GM10266 (cell line): Measurements from ENCODE around the gene PC.

Experiments used
- DNase-seq: peaks from one replicate; pipeline ENCODE4 v3.0.0; 2012; ENCODE audit errors: extremely low spot score
- CTCF ChIP-seq: IDR thresholded peaks from 2 replicates; pipeline ENCODE4 v1.5.1; 2012; ENCODE audit warnings: mild to moderate bottlenecking, low read depth; ENCODE audit not compliant: control insufficient read depth, insufficient read depth; ENCODE audit errors: missing control alignments

The PC gene

DNA sequence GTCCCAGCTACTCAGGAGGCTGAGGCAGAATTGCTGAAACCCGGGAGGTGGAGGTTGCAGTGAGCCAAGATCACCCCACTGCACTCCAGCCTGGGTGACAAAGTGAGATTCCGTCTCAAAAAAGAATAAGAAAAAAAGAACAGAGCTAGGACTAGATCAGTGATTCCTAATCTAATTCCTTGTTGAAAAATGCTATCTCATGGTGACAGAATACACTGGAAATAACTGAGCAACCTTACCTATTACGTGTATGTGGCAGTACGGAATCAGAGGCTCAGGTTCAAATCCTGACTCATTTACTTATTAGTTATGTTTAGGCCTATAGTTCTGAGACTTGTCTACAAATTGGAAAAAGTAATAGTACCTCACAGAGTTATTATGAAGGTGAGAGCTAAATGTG lies 134.5 kb downstream of the PC start:
- TF ChIP-seq CTCF: no peak
- no peak for DNase-seq

- no peak for TF ChIP-seq CTCF
- no peak for DNase-seq
Observed at GRCh38 chr11:66820901-66821300, 137.3 kb downstream of the PC start.

DNA sequence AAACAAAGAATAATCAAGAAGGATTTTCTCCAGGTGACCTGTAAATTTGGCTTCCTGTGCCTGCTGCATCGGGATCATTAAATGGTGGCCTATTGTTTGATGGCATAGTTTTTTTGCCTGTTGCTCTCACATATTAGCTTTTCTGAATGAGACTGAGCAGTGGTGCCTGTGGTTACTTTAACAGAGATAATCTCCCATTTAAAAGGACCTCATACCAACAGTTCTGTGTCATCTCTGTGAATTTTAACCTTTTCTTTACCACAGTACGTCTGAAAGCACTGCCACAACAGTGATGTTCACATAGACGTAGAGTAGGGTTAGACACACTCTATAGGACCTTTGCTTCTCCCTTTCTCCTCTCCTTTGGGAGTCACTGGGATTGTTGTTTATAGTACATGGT lies 137.8 kb downstream of the PC start:
- TF ChIP-seq CTCF: no peak

GRCh38 chr11:66818231-66818955 lies 139.8 kb downstream of the PC start:
- DNase-seq: no peak
- no peak for TF ChIP-seq CTCF

More for the DNA sequence above, 137.8 kb downstream of the PC start:
- no peak for DNase-seq

DNA sequence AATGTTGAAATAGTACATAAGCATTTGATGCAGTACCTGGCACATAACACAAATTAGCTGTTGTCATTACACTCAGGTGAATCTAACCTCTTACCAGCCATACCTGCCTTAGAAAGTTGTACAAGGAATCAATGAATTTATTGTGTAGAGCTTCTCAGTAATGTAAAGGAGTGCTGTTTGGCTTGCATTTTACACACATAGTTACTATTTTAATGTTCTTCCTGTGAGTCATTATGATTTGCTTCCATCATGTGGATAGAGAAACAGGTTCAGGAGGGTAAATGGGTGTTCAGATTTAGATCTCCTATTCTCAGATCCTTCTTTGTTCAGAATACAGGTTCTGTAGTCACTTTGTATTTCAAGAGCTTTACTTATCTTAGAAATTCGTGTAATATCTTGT lies 142.5 kb downstream of the PC start:
- TF ChIP-seq CTCF: no peak
- no peak for DNase-seq

DNA sequence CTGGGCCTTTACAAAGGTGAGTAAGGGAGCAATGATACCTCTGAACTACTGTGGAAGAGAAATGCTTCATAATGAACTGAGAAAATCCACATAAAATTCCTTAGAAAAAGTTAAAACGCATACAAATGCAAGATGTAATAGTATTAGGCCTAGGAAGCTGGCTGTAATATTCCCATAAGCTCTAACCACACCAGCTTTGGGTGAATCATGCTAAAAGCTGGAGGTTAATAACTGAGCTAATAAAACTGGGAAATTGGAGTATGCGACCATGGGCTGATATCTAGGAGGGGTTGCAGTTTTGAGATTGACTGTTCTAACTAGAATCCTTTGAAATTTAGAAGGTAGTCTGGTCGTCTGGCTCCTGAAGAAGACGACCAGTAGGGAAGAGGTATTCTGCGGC lies 143.5 kb downstream of the PC start:
- TF ChIP-seq CTCF: no peak
- DNase-seq: no peak

GRCh38 chr11:66810576-66811185 lies 147.5 kb downstream of the PC start:
- no peak for DNase-seq
- TF ChIP-seq CTCF: no peak
